Endodermal cell (in vitro differentiated cells): ENCODE data around the gene ANXA7. TPM values are rescaled to one million over a fixed set of nuclear protein-coding genes. Genes with fewer than 3 reads are reported as not detected.

ENCODE experiments used
- DNase-seq: peaks from one replicate; pipeline ENCODE4 v3.0.0-alpha.2; 2017
- H3K27ac ChIP-seq: 2 replicates; pipeline ENCODE4 v1.5.1; 2013; ENCODE audit warnings: mild to moderate bottlenecking, low read depth, low read length, moderate library complexity
- H3K27me3 ChIP-seq: 2 replicates; pipeline ENCODE4 v1.6.1; 2013; ENCODE audit warnings: mild to moderate bottlenecking, low read length, moderate library complexity; ENCODE audit not compliant: insufficient read depth, control insufficient read depth, poor library complexity, severe bottlenecking
- H3K36me3 ChIP-seq: 2 replicates; pipeline ENCODE4 v1.7.0; 2013; ENCODE audit warnings: mild to moderate bottlenecking, low read length, moderate library complexity; ENCODE audit not compliant: control insufficient read depth, insufficient read depth
- H3K4me1 ChIP-seq: one replicate; pipeline ENCODE4 v1.7.0; 2013; ENCODE audit warnings: low read length; ENCODE audit not compliant: control insufficient read depth, insufficient read depth
- H3K4me3 ChIP-seq: 2 replicates; pipeline ENCODE4 v1.5.1; 2013; ENCODE audit warnings: mild to moderate bottlenecking, low read length, moderate library complexity
- H3K9ac ChIP-seq: 2 replicates; pipeline ENCODE4 v1.6.1; 2013; ENCODE audit warnings: mild to moderate bottlenecking, low read length, moderate library complexity; ENCODE audit not compliant: poor library complexity, severe bottlenecking; ENCODE audit errors: extremely low read depth
- H3K9me3 ChIP-seq: 2 replicates; pipeline ENCODE4 v1.6.1; 2013; ENCODE audit warnings: mild to moderate bottlenecking, low read length, moderate library complexity; ENCODE audit not compliant: control insufficient read depth
- H3K27ac Mint-ChIP-seq: 2 replicates; pipeline ENCODE4 v1.8.0; 2020; ENCODE audit warnings: mixed read lengths
- H3K27me3 Mint-ChIP-seq: 2 replicates; pipeline ENCODE4 v1.8.0; 2021; ENCODE audit warnings: mild to moderate bottlenecking, mixed read lengths; ENCODE audit not compliant: insufficient read depth
- H3K36me3 Mint-ChIP-seq: 2 replicates; pipeline ENCODE4 v1.8.0; 2020; ENCODE audit warnings: low read depth, mixed read lengths
- H3K4me1 Mint-ChIP-seq: 2 replicates; pipeline ENCODE4 v1.8.0; 2020; ENCODE audit warnings: mixed read lengths
- H3K4me3 Mint-ChIP-seq: 2 replicates; pipeline ENCODE4 v1.8.0; 2020; ENCODE audit warnings: mild to moderate bottlenecking, moderate library complexity, mixed read lengths
- H3K9me3 Mint-ChIP-seq: 2 replicates; pipeline ENCODE4 v1.8.0; 2020; ENCODE audit warnings: mild to moderate bottlenecking, mixed read lengths
- CTCF ChIP-seq: fragments of 200-600 bp; sonication (generic); conservative IDR thresholded peaks from 2 replicates; pipeline ENCODE4 v1.5.0; 2021; ENCODE audit warnings: antibody characterized with exemption, mild to moderate bottlenecking
- WGBS, 2 experiments: methylation state at CpG; one replicate each; pipeline versions ENCODE4 v1.1.5 to v1.1.7; 2013; ENCODE audit warnings: missing lambda C conversion rate in 2 of 2, mixed read lengths in 1 of 2; ENCODE audit not compliant: insufficient coverage in 1 of 2, insufficient read length in 1 of 2; 5-methylcytosine and 5-hydroxymethylcytosine counted together
- total RNA-seq, 2 donors: library from RNA; stranded (reverse); fragmentation: NEBNext Ultra II Directional in 1 of 2; extraction: Animal tissue kit (Norgen Biotek cat#: 25700) in 1 of 2; gene quantifications; 2 replicates in 1 of 2; 3 replicates in 1 of 2; pipeline ENCODE4 v1.2.1, GENCODE V29; 2021

Gene ANXA7
- total RNA-seq, 2 donors from 2014 or later, result 69.2 to 82.3 TPM

DNA sequence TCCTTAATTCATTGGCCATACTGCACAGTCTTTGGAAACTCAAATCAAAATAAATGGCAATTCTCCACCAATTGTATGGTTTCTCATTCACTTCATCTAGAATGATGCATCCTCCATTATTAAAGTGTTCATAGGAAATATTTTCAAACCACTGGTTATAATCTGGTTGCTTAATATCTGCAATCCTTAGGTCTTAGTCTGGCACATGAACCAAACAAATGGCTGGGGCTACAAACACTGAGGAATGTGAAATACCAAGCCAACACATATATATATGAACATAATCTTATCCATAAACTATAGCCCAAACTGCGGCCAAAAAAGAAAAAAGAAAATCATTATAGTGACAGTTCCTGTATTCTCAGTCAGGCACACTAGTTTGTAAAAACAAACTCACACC lies 25.2 kb upstream of the ANXA7 start:
- H3K9ac ChIP-seq, result no peak overlapping the region

DNA sequence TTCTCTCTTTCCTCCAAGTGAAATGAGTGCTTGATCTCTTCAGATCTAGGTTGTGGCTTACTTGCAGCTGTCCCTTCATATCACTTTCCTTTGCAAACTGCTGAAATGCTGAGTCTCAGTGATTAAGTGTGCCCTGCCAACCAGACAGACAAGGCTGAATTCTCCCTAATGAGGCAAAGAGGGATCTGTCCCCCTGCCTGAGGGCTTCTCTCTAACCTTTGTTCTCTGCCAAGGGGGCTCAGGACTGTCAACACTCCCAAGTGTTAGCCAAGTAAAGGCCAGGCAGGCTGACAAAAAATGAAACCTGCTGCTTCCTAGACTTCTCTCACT lies 19.6 kb upstream of the ANXA7 start, which contains the start of gene MSS51:
Gene MSS51 (minus strand): TSS at position 24 of the 330 bp plus-strand sequence. CDS start 5,277 bp downstream, outside the sequence.
- peaks cover 43% of the 10 kb centered on the region for H3K36me3 ChIP-seq
- H3K4me3 ChIP-seq, result no peak within 1 kb of the TSS
- DNase-seq, result no peak
- H3K27ac ChIP-seq, result no peak within 1 kb of the TSS
- Mint-ChIP-seq H3K36me3 (peaks cover 16% of the 10 kb centered on the region), H3K4me3 (no peak within 1 kb of the TSS), H3K27ac (no peak within 1 kb of the TSS), H3K27me3 (no peaks in the 10 kb centered on the region), H3K4me1 (peaks cover 22% of the 10 kb centered on the region), H3K9me3 (no peaks in the 10 kb centered on the region)
- peaks cover 10% of the 10 kb centered on the region for H3K4me1 ChIP-seq
- no peak within 1 kb of the TSS for H3K9ac ChIP-seq
- no peaks in the 10 kb centered on the region for H3K27me3 ChIP-seq
- peaks cover 6% of the 10 kb centered on the region for H3K9me3 ChIP-seq
- TF ChIP-seq CTCF, result no peak

More for the DNA sequence above, 25.2 kb upstream of the ANXA7 start:
- H3K27ac Mint-ChIP-seq, result no peak overlapping the region
- DNase-seq, result no peak
- peaks cover 2% of the 10 kb centered on the region for H3K4me1 ChIP-seq
- TF ChIP-seq CTCF, result no peak
- WGBS, 2 experiments, result 100% methylated on average over 1 of the region's 1 CpG; no CpG with 5 or more reads in 1 of the 2 experiments
- H3K9me3 Mint-ChIP-seq, result no peaks in the 10 kb centered on the region
- peaks cover 12% of the 10 kb centered on the region for H3K36me3 Mint-ChIP-seq
- no peak overlapping the region for H3K4me3 Mint-ChIP-seq
- H3K27me3 ChIP-seq, result no peaks in the 10 kb centered on the region
- H3K4me1 Mint-ChIP-seq, result peaks cover 7% of the 10 kb centered on the region
- no peak overlapping the region for H3K27ac ChIP-seq
- H3K36me3 ChIP-seq, result peaks cover 57% of the 10 kb centered on the region
- H3K4me3 ChIP-seq, result no peak overlapping the region
- no peaks in the 10 kb centered on the region for H3K27me3 Mint-ChIP-seq
- no peaks in the 10 kb centered on the region for H3K9me3 ChIP-seq

- H3K27ac Mint-ChIP-seq, result no peak overlapping the region
- no peak for TF ChIP-seq CTCF
- Histone ChIP-seq H3K4me1 (peaks cover 10% of the 10 kb centered on the region), H3K36me3 (peaks cover 43% of the 10 kb centered on the region), H3K9me3 (peaks cover 6% of the 10 kb centered on the region), H3K9ac (no peak overlapping the region), H3K4me3 (no peak overlapping the region), H3K27me3 (no peaks in the 10 kb centered on the region), H3K27ac (no peak overlapping the region)
- H3K4me3 Mint-ChIP-seq, result no peak overlapping the region
- no peaks in the 10 kb centered on the region for H3K27me3 Mint-ChIP-seq
- no peak for DNase-seq
- WGBS, 2 experiments, result 84 to 88% methylated on average over 1 to 2 of the region's 2 CpGs
- no peaks in the 10 kb centered on the region for H3K9me3 Mint-ChIP-seq
- peaks cover 22% of the 10 kb centered on the region for H3K4me1 Mint-ChIP-seq
- peaks cover 16% of the 10 kb centered on the region for H3K36me3 Mint-ChIP-seq
These were observed 19.0 kb upstream of the ANXA7 start for GRCh38 chr10:73432646-73433537.
